HUDEP-2 (cell line): ENCODE measurements around the gene CHRNA4.
"Not testable (repeated sequence)": the region's sequence is repeated elsewhere in the genome, so short reads cannot be mapped to it uniquely, and the experiment has no call there.

Source experiments
- DNase-seq, 76 experiments: peaks; one replicate each; lab custom pipeline; 2025; ENCODE audit not compliant: unreplicated experiment in 76 of 76; lab: John Stamatoyannopoulos, UW

Gene CHRNA4

DNA sequence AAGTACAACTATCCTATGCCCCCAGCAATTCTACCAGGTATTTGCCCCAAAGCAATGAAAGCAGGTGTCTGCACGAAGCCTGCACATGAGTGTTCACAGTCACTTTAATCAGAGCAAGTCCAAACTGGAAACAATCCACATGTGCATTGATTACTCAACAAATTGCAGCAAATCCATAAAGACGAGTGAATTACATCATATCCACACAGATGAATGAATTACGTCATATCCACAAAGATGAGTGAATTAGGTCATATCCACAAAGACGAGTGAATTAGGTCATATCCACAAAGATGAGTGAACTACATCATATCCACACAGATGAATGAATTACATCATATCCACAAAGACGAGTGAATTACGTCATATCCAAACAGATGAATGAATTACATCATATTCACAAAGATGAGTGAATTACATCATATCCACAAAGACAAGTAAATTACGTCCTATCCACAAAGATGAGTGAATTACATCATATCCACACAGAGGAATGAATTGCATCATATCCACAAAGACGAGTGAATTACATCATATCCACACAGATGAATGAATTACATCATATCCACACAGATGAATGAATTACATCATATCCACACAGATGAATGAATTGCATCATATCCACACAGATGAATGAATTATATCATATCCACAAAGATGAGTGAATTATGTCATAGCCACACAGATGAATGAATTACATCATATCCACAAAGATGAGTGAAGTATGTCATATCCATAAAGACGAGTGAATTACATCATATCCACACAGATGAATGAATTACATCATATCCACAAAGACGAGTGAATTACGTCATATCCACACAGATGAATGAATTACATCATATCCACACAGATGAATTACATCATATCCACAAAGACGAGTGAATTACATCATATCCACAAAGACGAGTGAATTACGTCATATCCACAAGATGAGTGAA lies 21.7 kb downstream of the CHRNA4 start:
- DNase-seq: not testable (repeated sequence)

DNA sequence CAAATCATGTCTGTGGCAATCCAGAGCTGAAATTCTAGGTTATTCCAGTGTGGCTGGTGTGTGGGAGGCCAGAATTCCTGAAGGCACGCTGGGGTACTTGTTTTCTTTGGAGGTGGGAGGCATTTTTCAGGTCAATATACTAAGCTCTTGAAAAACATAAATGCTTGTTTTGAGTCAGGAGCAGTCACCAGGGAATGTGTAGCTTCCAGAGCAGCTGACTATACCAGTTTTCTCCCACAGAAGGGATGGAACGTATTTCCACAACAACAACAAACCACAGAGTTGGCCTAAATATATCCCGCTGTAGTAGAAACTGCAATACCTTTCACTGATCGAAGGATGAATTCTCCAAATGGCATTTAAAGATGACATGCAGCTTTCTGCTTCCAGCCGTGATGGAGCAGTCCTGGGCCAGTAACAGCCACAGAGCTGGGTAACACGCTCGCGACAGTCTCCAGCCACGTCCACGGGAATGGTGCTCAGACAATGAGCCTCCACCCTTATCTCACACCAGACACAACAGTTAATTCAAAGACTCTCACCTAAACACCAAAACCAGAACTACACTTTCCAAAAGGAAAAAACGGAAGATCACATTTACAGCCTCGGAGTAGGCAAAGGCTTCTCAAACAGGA lies 23.2 kb downstream of the CHRNA4 start:
- no peak for DNase-seq

GRCh38 chr20:63336232-63336752 lies 24.9 kb downstream of the CHRNA4 start:
- no peak for DNase-seq

DNA sequence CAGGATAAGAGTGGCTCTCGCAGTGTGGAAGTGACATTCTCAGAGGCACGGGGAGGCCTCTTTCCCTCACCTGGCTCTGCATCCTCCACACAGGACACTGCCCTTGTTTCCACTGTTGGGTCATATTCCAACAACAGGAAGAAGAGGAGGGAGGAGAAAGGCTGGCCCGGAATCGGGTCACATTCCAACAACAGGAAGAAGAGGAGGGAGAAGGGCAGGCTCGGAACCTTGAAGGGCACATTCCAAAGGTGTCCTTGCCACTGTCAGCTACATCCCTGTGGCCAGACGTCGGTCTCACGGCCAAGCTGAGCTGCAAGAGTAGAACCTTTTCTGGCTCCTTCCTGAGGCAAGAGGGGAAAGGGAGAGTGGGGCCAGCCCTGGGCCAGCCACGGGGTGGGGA lies 25.4 kb downstream of the CHRNA4 start:
- DNase-seq: no peak

DNA sequence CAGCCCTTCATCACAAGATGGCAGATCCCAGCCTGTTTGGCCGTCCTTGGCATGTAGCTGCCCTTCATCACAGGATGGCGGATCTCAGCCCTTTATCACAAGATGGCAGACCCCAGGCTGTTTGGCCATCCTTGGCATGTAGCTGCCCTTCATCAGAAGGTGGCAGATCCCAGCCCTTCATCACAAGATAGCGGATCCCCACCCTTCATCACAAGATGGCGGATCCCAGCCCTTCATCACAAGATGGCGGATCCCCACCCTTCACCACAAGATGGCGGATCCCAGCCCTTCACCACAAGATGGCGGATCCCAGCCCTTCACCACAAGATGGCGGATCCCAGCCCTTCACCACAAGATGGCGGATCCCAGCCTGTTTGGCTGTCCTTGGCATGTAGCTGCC lies 26.1 kb downstream of the CHRNA4 start:
- not testable (repeated sequence) for DNase-seq

DNA sequence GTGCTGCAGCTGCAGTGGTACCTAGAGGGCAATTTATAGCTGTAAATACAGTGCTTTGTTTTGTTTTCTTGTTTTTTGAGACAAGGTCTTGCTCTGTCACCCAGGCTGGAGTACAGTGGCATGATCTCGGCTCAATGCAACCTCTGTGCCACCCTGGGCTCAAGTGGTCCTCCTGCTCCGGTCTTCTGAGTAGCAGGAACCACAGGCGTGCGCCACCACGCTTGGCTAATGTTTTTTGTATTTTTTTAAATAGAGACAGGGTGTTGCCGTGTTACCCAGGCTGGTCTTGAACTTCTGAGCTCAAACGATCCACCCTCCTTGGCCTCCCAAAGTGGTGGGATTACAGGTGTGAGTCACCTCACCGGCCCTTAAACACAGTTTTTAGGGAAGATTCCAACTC lies 26.8 kb downstream of the CHRNA4 start:
- no peak for DNase-seq

DNA sequence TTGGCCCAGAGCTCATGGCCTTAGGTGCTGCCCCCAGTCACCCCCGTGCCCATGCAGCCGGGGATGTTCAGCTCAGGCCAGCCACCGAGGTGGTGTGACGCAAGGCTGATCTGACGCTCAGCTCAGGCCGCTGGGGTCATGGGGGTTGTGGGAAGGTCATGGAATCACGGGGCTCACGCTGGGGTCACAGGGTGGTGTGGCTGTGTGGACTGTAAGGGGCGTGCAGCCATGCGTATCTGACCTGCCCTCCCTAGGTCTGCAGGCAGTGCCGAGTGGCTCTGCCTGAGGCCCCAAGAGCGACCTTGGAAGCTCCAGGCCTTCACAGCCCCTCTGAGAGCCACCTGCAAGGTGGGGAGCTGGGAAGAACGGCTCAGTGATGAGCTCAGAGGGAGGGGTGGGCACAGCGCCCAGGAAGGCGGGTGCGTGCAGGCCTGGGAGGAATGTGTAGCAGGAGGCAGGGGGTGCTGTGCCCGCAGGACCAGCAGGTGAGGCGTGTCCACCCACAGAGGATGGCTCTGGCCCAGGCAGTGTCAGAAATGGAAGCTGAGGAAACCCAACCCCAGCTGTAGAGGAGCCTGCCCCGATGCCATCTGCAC lies 27.8 kb downstream of the CHRNA4 start:
- DNase-seq: no peak

GRCh38 chr20:63332488-63333240 lies 28.5 kb downstream of the CHRNA4 start:
- no peak for DNase-seq

DNA sequence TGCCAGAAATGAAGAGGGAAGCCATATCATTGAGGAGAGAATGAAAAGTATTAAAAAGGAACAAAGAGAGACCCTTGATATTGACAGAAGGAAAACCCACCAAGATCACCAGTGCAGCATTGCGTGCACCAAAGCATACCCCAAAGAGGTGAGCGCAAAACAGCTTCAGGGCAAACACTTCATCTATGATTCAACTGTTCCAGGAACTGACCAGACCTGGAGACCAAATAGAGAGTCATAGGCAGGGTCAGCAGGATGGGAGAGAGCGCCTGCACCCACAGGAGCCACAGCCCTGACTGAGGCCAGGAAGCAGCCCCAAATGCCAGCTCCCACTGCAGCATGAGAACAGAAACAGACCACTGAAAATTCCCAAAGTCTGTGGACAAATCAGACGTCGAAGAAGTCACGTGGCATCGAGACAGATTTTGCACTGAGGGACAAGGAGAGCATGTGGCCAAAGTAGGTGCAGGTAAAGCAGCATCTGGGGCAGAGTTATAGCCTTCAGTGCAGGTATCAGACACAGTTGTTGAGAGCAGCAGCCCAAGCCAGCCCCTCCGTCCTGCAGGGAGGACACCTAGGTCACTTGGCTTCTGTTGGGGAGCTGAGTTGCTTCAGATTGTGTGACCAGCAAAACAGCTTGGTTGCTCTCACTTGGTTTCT lies 29.3 kb downstream of the CHRNA4 start:
- no peak for DNase-seq

- no peak for DNase-seq
Measured at GRCh38 chr20:63330940-63331339, 30.2 kb downstream of the CHRNA4 start.

GRCh38 chr20:63330084-63330760 lies 30.9 kb downstream of the CHRNA4 start:
- DNase-seq: no peak

DNA sequence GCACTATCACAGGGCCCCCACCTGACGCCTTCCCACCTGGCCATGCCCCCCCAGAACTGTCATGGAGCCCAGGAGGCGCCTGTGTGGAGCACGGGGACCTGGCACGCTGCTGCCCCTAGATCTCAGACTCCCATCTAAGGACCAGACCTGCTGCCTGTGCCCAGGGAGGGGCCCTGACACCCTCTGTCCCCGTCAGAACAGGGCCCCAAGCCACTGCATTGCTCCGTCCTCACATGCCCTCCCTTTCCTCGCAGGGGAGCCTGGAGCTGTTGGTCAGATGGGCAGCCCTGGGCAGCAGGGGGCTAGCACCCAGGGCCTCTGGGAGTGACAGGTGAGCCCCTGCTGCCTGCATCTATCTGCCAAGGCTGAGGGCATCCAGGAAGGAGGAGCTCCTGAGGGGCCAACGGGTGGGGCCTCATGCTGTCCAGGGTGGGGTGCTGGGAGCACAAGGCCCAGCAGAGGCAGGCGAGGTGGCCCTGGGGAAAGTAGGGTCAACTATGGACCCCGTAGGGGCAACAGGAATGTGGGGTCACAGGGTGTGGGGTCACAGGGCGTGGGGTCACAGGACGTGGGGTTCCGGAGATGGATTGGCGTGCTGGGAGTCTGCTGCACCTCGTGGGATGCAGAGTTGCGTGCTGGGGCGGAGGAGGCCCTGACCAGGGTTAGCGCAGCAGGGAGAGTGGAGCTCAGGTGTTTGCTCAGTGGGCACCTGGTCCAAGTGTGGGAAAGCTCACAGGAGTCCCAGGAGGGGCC lies 31.6 kb downstream of the CHRNA4 start:
- no peak for DNase-seq

DNA sequence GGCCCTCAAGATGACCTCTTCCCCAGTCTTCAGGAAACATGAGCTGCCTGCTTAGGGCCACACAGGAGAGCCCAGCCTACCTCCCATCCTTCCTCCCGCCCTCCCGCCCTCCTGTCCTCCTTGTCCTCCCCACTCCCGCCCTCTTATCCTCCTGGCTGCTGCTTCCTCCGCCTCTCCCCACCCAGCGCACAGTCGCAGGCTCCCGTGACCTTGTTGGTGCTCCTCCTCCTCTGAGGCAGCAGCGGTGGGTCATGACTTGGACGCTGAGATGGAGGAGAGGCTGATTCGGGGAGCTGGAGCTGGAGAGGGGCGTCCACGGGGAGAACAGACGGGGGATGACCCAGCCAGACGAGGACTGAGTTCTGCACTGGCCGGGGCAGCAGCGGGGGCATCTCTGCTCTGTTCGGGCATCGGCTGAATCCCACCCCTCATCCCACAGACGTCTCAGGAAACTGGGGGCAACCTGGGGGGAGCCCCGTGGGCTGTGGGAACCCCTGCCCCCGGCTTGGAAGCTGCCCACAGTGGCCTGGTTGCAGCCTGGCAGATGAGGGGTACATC lies 32.4 kb downstream of the CHRNA4 start:
- no peak for DNase-seq

- DNase-seq: no peak
Measured at GRCh38 chr20:63328026-63328700, 33.0 kb downstream of the CHRNA4 start.

GRCh38 chr20:63327231-63327745 lies 33.9 kb downstream of the CHRNA4 start:
- DNase-seq: no peak

- no peak for DNase-seq
Measured at GRCh38 chr20:63326314-63327230, 34.6 kb downstream of the CHRNA4 start.
